MM.1S (cell line): ENCODE results near the gene CNNM3.

Experiments used
- EZH2 ChIP-seq: fragments of 300-600 bp; sonication (generic); optimal IDR thresholded peaks from 2 replicates; pipeline ENCODE3; 2017; ENCODE audit warnings: low read depth, mild to moderate bottlenecking, antibody characterized with exemption, low read length, mixed read lengths
- EZH2phosphoT487 ChIP-seq: fragments of 300-600 bp; sonication (generic); IDR thresholded peaks from 2 replicates; pipeline ENCODE4 v1.6.1; 2018; ENCODE audit warnings: antibody characterized with exemption, low read length
- TF ChIP-seq, protein P1 (sequence below): fragments of 300-600 bp; sonication (generic); IDR thresholded peaks from 2 replicates; pipeline ENCODE4 v1.5.1; 2016; ENCODE audit warnings: antibody characterized with exemption, low read length, mixed read lengths

DNA sequence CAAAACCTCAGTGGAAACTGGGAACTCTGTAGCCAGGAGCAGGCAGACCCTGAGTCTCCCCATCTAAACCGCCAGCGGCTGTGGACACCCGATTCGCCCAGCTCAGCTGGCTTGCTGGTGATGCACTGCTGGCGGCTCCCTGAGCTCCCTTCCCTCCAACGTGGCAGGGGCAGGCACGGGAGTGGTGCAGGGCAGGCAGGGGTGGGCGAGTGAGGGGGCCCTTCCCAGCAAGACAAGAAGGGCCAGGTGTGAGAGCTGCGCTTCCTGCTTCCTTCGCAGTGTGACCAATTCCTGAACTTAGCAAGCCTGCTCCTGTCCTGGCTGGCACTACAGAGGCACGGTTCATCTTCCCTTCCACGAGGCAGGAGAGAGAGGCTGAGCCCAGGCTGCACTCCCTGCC, 66.2 kb downstream of the CNNM3 start:
- TF ChIP-seq, protein P1, sequence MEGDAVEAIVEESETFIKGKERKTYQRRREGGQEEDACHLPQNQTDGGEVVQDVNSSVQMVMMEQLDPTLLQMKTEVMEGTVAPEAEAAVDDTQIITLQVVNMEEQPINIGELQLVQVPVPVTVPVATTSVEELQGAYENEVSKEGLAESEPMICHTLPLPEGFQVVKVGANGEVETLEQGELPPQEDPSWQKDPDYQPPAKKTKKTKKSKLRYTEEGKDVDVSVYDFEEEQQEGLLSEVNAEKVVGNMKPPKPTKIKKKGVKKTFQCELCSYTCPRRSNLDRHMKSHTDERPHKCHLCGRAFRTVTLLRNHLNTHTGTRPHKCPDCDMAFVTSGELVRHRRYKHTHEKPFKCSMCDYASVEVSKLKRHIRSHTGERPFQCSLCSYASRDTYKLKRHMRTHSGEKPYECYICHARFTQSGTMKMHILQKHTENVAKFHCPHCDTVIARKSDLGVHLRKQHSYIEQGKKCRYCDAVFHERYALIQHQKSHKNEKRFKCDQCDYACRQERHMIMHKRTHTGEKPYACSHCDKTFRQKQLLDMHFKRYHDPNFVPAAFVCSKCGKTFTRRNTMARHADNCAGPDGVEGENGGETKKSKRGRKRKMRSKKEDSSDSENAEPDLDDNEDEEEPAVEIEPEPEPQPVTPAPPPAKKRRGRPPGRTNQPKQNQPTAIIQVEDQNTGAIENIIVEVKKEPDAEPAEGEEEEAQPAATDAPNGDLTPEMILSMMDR: no peak
- TF ChIP-seq EZH2 (no peak), EZH2phosphoT487 (no peak)
